ENCODE results near the gene ANKRD13C. TPM values are rescaled to one million over a fixed set of nuclear protein-coding genes. Genes with fewer than 3 reads are reported as not detected.

The ANKRD13C gene
- polyA plus RNA-seq, 1 donor (not counting 4 experiments of a cell fraction or from before 2014, with no cell fraction given), result 13.4 TPM

DNA sequence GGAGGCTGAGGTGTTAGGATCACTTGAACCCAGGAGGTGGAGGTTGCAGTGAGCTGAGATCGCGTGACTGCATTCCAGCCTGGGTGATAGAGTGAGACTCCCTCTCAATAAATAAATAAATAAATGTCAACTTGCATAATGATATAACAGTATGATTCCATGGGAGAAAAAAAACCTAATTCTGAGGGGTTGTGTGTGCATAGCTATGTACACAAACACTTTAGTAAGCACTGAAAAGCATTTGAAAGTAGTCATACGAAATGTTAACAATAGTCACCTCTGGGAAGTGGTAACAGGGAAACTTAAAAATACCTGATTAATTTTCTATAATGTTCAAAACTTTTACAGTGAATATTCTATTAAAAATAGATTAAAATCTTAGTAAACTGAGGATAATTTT lies 43.2 kb downstream of the ANKRD13C start:
- TF ChIP-seq EZH2 (IDR thresholded peaks at IDR 0.05; ENCODE audit: low read length), result no peak
- TF ChIP-seq, protein P1, sequence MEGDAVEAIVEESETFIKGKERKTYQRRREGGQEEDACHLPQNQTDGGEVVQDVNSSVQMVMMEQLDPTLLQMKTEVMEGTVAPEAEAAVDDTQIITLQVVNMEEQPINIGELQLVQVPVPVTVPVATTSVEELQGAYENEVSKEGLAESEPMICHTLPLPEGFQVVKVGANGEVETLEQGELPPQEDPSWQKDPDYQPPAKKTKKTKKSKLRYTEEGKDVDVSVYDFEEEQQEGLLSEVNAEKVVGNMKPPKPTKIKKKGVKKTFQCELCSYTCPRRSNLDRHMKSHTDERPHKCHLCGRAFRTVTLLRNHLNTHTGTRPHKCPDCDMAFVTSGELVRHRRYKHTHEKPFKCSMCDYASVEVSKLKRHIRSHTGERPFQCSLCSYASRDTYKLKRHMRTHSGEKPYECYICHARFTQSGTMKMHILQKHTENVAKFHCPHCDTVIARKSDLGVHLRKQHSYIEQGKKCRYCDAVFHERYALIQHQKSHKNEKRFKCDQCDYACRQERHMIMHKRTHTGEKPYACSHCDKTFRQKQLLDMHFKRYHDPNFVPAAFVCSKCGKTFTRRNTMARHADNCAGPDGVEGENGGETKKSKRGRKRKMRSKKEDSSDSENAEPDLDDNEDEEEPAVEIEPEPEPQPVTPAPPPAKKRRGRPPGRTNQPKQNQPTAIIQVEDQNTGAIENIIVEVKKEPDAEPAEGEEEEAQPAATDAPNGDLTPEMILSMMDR (optimal IDR thresholded peaks at IDR 0.05 in 1 of 3, IDR thresholded peaks at IDR 0.05 in 1 of 3, conservative IDR thresholded peaks at IDR 0.05 in 1 of 3; ENCODE audit: extremely low read depth in 1 of 3, insufficient read depth in 2 of 3, low read length in 3 of 3), result no peak
- Histone ChIP-seq H3K4me2 (ENCODE audit: control insufficient read depth, extremely low read depth, insufficient read depth, low read depth, low read length) (no peak overlapping the region), H3K27ac (ENCODE audit: control insufficient read depth, insufficient read depth, low read length) (no peak overlapping the region), H3K9me3 (ENCODE audit: control insufficient read depth, low read depth, low read length) (no peaks in the 10 kb centered on the region), H2AFZ (ENCODE audit: control insufficient read depth, low read length) (no peak overlapping the region), H3K9me1 (ENCODE audit: control insufficient read depth, extremely low read depth, insufficient read depth, low read length) (no peaks in the 10 kb centered on the region), H3K79me2 (ENCODE audit: control insufficient read depth, insufficient read depth, low read length) (peaks cover 8% of the 10 kb centered on the region), H3K4me3 (ENCODE audit: control insufficient read depth in 2 of 3, extremely low read depth in 1 of 3, insufficient read depth in 2 of 3, low read depth in 1 of 3, low read length in 3 of 3) (no peak overlapping the region), H3K27me3 (ENCODE audit: control insufficient read depth, extremely low read depth, insufficient read depth, low read length) (no peaks in the 10 kb centered on the region), H3K4me1 (ENCODE audit: control insufficient read depth, extremely low read depth, insufficient read depth, low read length) (no peaks in the 10 kb centered on the region), H3K36me3 (ENCODE audit: control insufficient read depth in 2 of 2, extremely low read depth in 1 of 2, insufficient read depth in 2 of 2, low read length in 2 of 2) (no peaks in the 10 kb centered on the region), H3K9ac (ENCODE audit: control insufficient read depth, extremely low read depth, insufficient read depth, low read length) (no peak overlapping the region), H4K20me1 (ENCODE audit: control insufficient read depth, extremely low read depth, insufficient read depth, low read length) (no peaks in the 10 kb centered on the region)
- FAIRE-seq (no peak), DNase-seq (ENCODE audit: low read depth, low spot score) (no peak)
- dilution Hi-C loops (cut with MboI; ENCODE audit: extremely low pct_ligation_motif_present, low sequenced_read_pairs), result no loop called here

DNA sequence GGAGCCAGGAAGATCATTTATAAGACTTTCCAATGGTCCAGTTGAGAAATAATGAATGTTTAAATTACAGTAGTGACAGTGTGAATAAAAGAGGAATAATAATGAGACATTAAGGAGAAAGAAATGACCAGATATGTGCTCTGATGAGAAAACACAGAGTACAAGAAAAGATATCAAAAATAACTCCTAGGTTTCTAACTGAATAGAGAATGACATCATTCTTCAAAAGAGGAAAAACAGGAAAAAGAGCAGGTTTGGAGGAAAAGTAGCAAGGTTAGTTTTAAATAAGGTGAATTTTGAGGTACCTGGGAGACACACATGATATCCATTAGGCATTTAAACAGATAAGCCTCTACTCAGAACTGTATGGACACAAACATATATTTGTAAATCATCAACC lies 55.0 kb downstream of the ANKRD13C start:
- Histone ChIP-seq H3K27ac (ENCODE audit: control insufficient read depth, insufficient read depth, low read length) (no peak overlapping the region), H3K9me3 (ENCODE audit: control insufficient read depth, low read depth, low read length) (no peaks in the 10 kb centered on the region), H3K4me1 (ENCODE audit: control insufficient read depth, extremely low read depth, insufficient read depth, low read length) (no peaks in the 10 kb centered on the region), H3K79me2 (ENCODE audit: control insufficient read depth, insufficient read depth, low read length) (no peaks in the 10 kb centered on the region), H3K4me3 (ENCODE audit: control insufficient read depth in 2 of 3, extremely low read depth in 1 of 3, insufficient read depth in 2 of 3, low read depth in 1 of 3, low read length in 3 of 3) (no peak overlapping the region), H3K9ac (ENCODE audit: control insufficient read depth, extremely low read depth, insufficient read depth, low read length) (no peak overlapping the region), H4K20me1 (ENCODE audit: control insufficient read depth, extremely low read depth, insufficient read depth, low read length) (no peaks in the 10 kb centered on the region), H2AFZ (ENCODE audit: control insufficient read depth, low read length) (no peak overlapping the region), H3K4me2 (ENCODE audit: control insufficient read depth, extremely low read depth, insufficient read depth, low read depth, low read length) (no peak overlapping the region), H3K27me3 (ENCODE audit: control insufficient read depth, extremely low read depth, insufficient read depth, low read length) (no peaks in the 10 kb centered on the region), H3K36me3 (ENCODE audit: control insufficient read depth in 2 of 2, extremely low read depth in 1 of 2, insufficient read depth in 2 of 2, low read length in 2 of 2) (peaks cover 0 to 4% of the 10 kb centered on the region in 2 experiments), H3K9me1 (ENCODE audit: control insufficient read depth, extremely low read depth, insufficient read depth, low read length) (no peaks in the 10 kb centered on the region)
- TF ChIP-seq, protein P1 (optimal IDR thresholded peaks at IDR 0.05 in 1 of 3, IDR thresholded peaks at IDR 0.05 in 1 of 3, conservative IDR thresholded peaks at IDR 0.05 in 1 of 3; ENCODE audit: extremely low read depth in 1 of 3, insufficient read depth in 2 of 3, low read length in 3 of 3), result no peak
- no peak for TF ChIP-seq EZH2 (IDR thresholded peaks at IDR 0.05; ENCODE audit: low read length)
- dilution Hi-C loops (cut with MboI; ENCODE audit: extremely low pct_ligation_motif_present, low sequenced_read_pairs), result no loop called here
- FAIRE-seq (no peak), DNase-seq (ENCODE audit: low read depth, low spot score) (no peak)

Data from keratinocyte (primary cell).